Posterior vena cava (tissue), 2 donors: Measurements from ENCODE around the gene MYO9A. TPM values are rescaled to one million over a fixed set of nuclear protein-coding genes. Genes with fewer than 3 reads are reported as not detected.
"Not testable (repeated sequence)": the region's sequence is repeated elsewhere in the genome, so short reads cannot be mapped to it uniquely, and the experiment has no call there.

Experiments used
- DNase-seq: peaks from one replicate; pipeline ENCODE4 v3.0.0-alpha.2; 2020; ENCODE audit warnings: low spot score
- intact Hi-C, 2 donors: fragments of 100-400 bp; cut with DNase I; formaldehyde crosslinking; loops; one replicate each; pipeline versions ENCODE4 v1.14.1 to v1.14.2; 2022 to 2023
- total RNA-seq, 2 donors: library from RNA; stranded (reverse); fragmentation: NEBNext Ultra II Directional; extraction: Animal tissue kit (Norgen Biotek cat#: 25700); gene quantifications; one replicate each; pipeline ENCODE4 v1.2.1, GENCODE V29; 2021
- donor health status: DM: yes; HTN: yes; CAD: no.
- donor health status: DM: yes; HTN: yes; CAD: no.

The MYO9A gene
- total RNA-seq, 2 donors from 2014 or later = 61.4 to 68.2 TPM

- no peak for DNase-seq
- intact Hi-C loops = no loop called here
Observed at GRCh38 chr15:72060687-72061250, 57.2 kb downstream of the MYO9A start.

GRCh38 chr15:72058585-72058984 lies 59.4 kb downstream of the MYO9A start:
- intact Hi-C loops = no loop called here
- DNase-seq = no peak

- intact Hi-C loops = no loop called here
- no peak for DNase-seq
Observed at GRCh38 chr15:72057548-72058091, 60.3 kb downstream of the MYO9A start.

GRCh38 chr15:72056217-72056616 lies 61.7 kb downstream of the MYO9A start:
- intact Hi-C loops, DNase-seq: not testable (repeated sequence)

GRCh38 chr15:72053297-72053696 lies 64.7 kb downstream of the MYO9A start:
- DNase-seq, intact Hi-C loops: not testable (repeated sequence)

- no peak for DNase-seq
- intact Hi-C loops = no loop called here
Observed at GRCh38 chr15:72050700-72051099, 67.2 kb downstream of the MYO9A start.

- intact Hi-C loops = no loop called here
- DNase-seq = no peak
Observed at GRCh38 chr15:72047020-72047419, 70.9 kb downstream of the MYO9A start.

- intact Hi-C loops = no loop called here
- no peak for DNase-seq
Observed at GRCh38 chr15:72044956-72045355, 73.0 kb downstream of the MYO9A start.

GRCh38 chr15:72042865-72043264 lies 75.1 kb downstream of the MYO9A start:
- intact Hi-C loops = no loop called here
- DNase-seq = no peak

- no peak for DNase-seq
- intact Hi-C loops = no loop called here
Observed at GRCh38 chr15:72042054-72042453, 75.9 kb downstream of the MYO9A start.

GRCh38 chr15:72037321-72037720 lies 80.6 kb downstream of the MYO9A start:
- intact Hi-C loops = no loop called here
- DNase-seq = no peak

- intact Hi-C loops = loop anchor here in 1 of 2 donors (5.0 kb wide), 1 partner anchor 542 kb away; no protein-coding TSS in a partner anchor
- no peak for DNase-seq
Observed at GRCh38 chr15:72034859-72035650, 82.9 kb downstream of the MYO9A start.

- intact Hi-C loops = loop anchor here in 1 of 2 donors (5.0 kb wide), 1 partner anchor 543 kb away; no protein-coding TSS in a partner anchor
- no peak for DNase-seq
Observed at GRCh38 chr15:72034351-72034750, 83.6 kb downstream of the MYO9A start.

- intact Hi-C loops = loop anchor here in 1 of 2 donors (5.0 kb wide), 1 partner anchor 544 kb away; no protein-coding TSS in a partner anchor
Observed at GRCh38 chr15:72033711-72034110, 84.2 kb downstream of the MYO9A start.

GRCh38 chr15:72033285-72033684 lies 84.7 kb downstream of the MYO9A start:
- intact Hi-C loops = loop anchor here in 1 of 2 donors (5.0 kb wide), 1 partner anchor 544 kb away; no protein-coding TSS in a partner anchor
- no peak for DNase-seq

More at GRCh38 chr15:72033711-72034110, 84.2 kb downstream of the MYO9A start:
- DNase-seq = no peak

GRCh38 chr15:72021604-72022003 lies 96.3 kb downstream of the MYO9A start:
- intact Hi-C loops = no loop called here
- DNase-seq = no peak

GRCh38 chr15:72020799-72021198 lies 97.2 kb downstream of the MYO9A start:
- DNase-seq = no peak
- intact Hi-C loops = no loop called here

GRCh38 chr15:72014555-72014954 lies 103.4 kb downstream of the MYO9A start:
- intact Hi-C loops, DNase-seq: not testable (repeated sequence)

- DNase-seq = no peak
- intact Hi-C loops = no loop called here
Observed at GRCh38 chr15:72013703-72014102, 104.2 kb downstream of the MYO9A start.

GRCh38 chr15:72011302-72011942 lies 106.5 kb downstream of the MYO9A start:
- intact Hi-C loops = no loop called here
- no peak for DNase-seq
